ENCODE results near the gene LZTS2. TPM values are rescaled to one million over a fixed set of nuclear protein-coding genes. Genes with fewer than 3 reads are reported as not detected.
A peak's percentile ranks its signal among the peaks of the same experiment; 100 is the strongest.

Gene LZTS2
- polyA plus RNA-seq, 4 donors, result 43.5 to 83.7 (median 70.8) TPM

- DNase-seq (ENCODE audit: low read depth in 4 of 4, low spot score in 2 of 4), result no peak
Measured at GRCh38 chr10:101046332-101047238, 47.0 kb downstream of the LZTS2 start.

GRCh38 chr10:101047268-101047667 lies 47.7 kb downstream of the LZTS2 start:
- no peak for DNase-seq (ENCODE audit: low read depth in 4 of 4, low spot score in 2 of 4)

GRCh38 chr10:101047961-101048892 lies 48.6 kb downstream of the LZTS2 start:
- no peak for DNase-seq (ENCODE audit: low read depth in 4 of 4, low spot score in 2 of 4)

GRCh38 chr10:101050208-101051069 lies 50.8 kb downstream of the LZTS2 start:
- peak in 1 of 4 donors; percentile 44 for DNase-seq (ENCODE audit: low read depth in 4 of 4, low spot score in 2 of 4)

GRCh38 chr10:101052285-101052684 lies 52.7 kb downstream of the LZTS2 start:
- no peak for DNase-seq (ENCODE audit: low read depth in 4 of 4, low spot score in 2 of 4)

GRCh38 chr10:101053516-101053915 lies 53.9 kb downstream of the LZTS2 start:
- no peak for DNase-seq (ENCODE audit: low read depth in 4 of 4, low spot score in 2 of 4)

GRCh38 chr10:101054351-101054750 lies 54.7 kb downstream of the LZTS2 start:
- no peak for DNase-seq (ENCODE audit: low read depth in 4 of 4, low spot score in 2 of 4)

GRCh38 chr10:101054876-101055275 lies 55.3 kb downstream of the LZTS2 start:
- no peak for DNase-seq (ENCODE audit: low read depth in 4 of 4, low spot score in 2 of 4)

GRCh38 chr10:101055411-101055810 lies 55.8 kb downstream of the LZTS2 start:
- no peak for DNase-seq (ENCODE audit: low read depth in 4 of 4, low spot score in 2 of 4)

GRCh38 chr10:101056365-101057151 lies 57.0 kb downstream of the LZTS2 start:
- no peak for DNase-seq (ENCODE audit: low read depth in 4 of 4, low spot score in 2 of 4)

Other genes starting within 250 kb of the LZTS2 start
- 10 to 100 TPM; 25.8 to 50.7 (median 35.5) TPM for gene SLF2, start 86.8 kb upstream of the LZTS2 start, polyA plus RNA-seq (ENCODE audit: insufficient read length in 4 of 4)
- 10 to 100 TPM; 32.9 to 60.4 (median 50.1) TPM for gene SEMA4G, start 30.3 kb upstream of the LZTS2 start, polyA plus RNA-seq (ENCODE audit: insufficient read length in 4 of 4)
- gene MRPL43, start 12.3 kb upstream of the LZTS2 start, polyA plus RNA-seq (ENCODE audit: insufficient read length in 4 of 4), result 100 to 1,000 TPM in 3 of 4 donors, 10 to 100 TPM in 1; 98.5 to 124 (median 107) TPM
- 10 to 100 TPM; 14.5 to 15.6 (median 15.1) TPM for gene TWNK, start 12.3 kb upstream of the LZTS2 start, polyA plus RNA-seq (ENCODE audit: insufficient read length in 4 of 4)
- 1 to 10 TPM; 1.8 to 4.6 (median 3.1) TPM for gene PDZD7, start 31.3 kb downstream of the LZTS2 start, polyA plus RNA-seq (ENCODE audit: insufficient read length in 4 of 4)
- gene SFXN3, start 31.4 kb downstream of the LZTS2 start, polyA plus RNA-seq (ENCODE audit: insufficient read length in 4 of 4), result 10 to 100 TPM; 19.9 to 30.8 (median 25.2) TPM
- 10 to 100 TPM in 3 of 4 donors, 1 to 10 TPM in 1; 9.0 to 18.8 (median 13.3) TPM for gene KAZALD1, start 62.2 kb downstream of the LZTS2 start, polyA plus RNA-seq (ENCODE audit: insufficient read length in 4 of 4)
- under 1 TPM in 3 of 4 donors, not detected in 1; 0.18 to 0.27 (median 0.19) TPM for gene TLX1, start 131.5 kb downstream of the LZTS2 start, polyA plus RNA-seq (ENCODE audit: insufficient read length in 4 of 4)
- gene LBX1, start 229.7 kb downstream of the LZTS2 start, polyA plus RNA-seq (ENCODE audit: insufficient read length in 4 of 4), result under 1 TPM in 2 of 4 donors, not detected in 2; 0.03 to 0.06 TPM